Ovary (tissue), 9 donors: ENCODE data around the gene PARG. TPM values are rescaled to one million over a fixed set of nuclear protein-coding genes. Genes with fewer than 3 reads are reported as not detected.
A peak's percentile ranks its signal among the peaks of the same experiment; 100 is the strongest.

Experiments used
- DNase-seq, 5 donors: peaks; one replicate each; pipeline ENCODE4 v3.0.0-alpha.2; 2019 to 2020
- H3K27ac ChIP-seq, 2 donors: fragments of 200-600 bp; one replicate each; pipeline versions ENCODE4 v1.5.1 to v1.8.0; 2019 to 2022
- H3K27me3 ChIP-seq: fragments of 200-600 bp; one replicate; pipeline ENCODE4 v1.8.0; 2022
- H3K36me3 ChIP-seq: fragments of 200-600 bp; sonication (generic); one replicate; pipeline ENCODE4 v1.5.1; 2019
- H3K4me1 ChIP-seq: one replicate; pipeline ENCODE4 v1.8.1; 2013; ENCODE audit warnings: mild to moderate bottlenecking, moderate library complexity; ENCODE audit not compliant: insufficient read depth
- H3K4me3 ChIP-seq: fragments of 200-600 bp; sonication (generic); one replicate; pipeline ENCODE4 v1.5.1; 2017
- H3K9me3 ChIP-seq, 2 donors: fragments of 200-600 bp in 1 of 2; sonication (generic) in 1 of 2; one replicate each; pipeline versions ENCODE4 v1.5.1 to v1.8.1; 2013 to 2019; ENCODE audit warnings: mild to moderate bottlenecking in 1 of 2, moderate library complexity in 1 of 2
- CTCF ChIP-seq, 3 donors: fragments of 450-650 bp in 2 of 3; fragments of 200-600 bp in 1 of 3; IDR thresholded peaks; one replicate each; pipeline versions ENCODE4 v1.5.1 to v1.8.0; 2016 to 2022; ENCODE audit warnings: antibody characterized with exemption in 3 of 3, mild to moderate bottlenecking in 1 of 3
- EP300 ChIP-seq: sonication (generic); formaldehyde crosslinking; IDR thresholded peaks from one replicate; pipeline ENCODE4 v1.6.1; 2017; ENCODE audit warnings: antibody characterized with exemption
- POLR2A ChIP-seq: fragments of 450-650 bp; IDR thresholded peaks from one replicate; pipeline ENCODE4 v1.6.1; 2017; ENCODE audit warnings: antibody characterized with exemption, mild to moderate bottlenecking, moderate library complexity
- WGBS, 3 donors: extraction: QIAGEN DNeasy Blood & Tissue Kit in 1 of 3; methylation state at CpG; one replicate each; pipeline versions ENCODE4 v1.1.5 to v1.1.7; 2013 to 2017; 5-methylcytosine and 5-hydroxymethylcytosine counted together
- intact Hi-C, 4 donors: fragments of 100-400 bp; cut with DNase I; formaldehyde crosslinking; loops; one replicate each; pipeline versions ENCODE4 v1.11.0 to v1.15.1; 2022 to 2023
- polyA plus RNA-seq, 2 donors: library from polyadenylated mRNA; stranded (reverse); fragments of 200-250 nt in 1 of 2; fragments of 350-450 nt in 1 of 2; fragmentation: Illumina TruSeq in 1 of 2; extraction: RNeasy Lipid Tissue Mini Kit (QIAGEN cat#74804) in 1 of 2; gene quantifications; one replicate each; pipeline ENCODE4 v1.2.3, GENCODE V29; 2013 to 2014
- total RNA-seq, 7 donors: library from RNA; depleted of rRNA in 2 of 7; stranded (reverse); fragments of >200 nt in 2 of 7; fragmentation: NEBNext Ultra II Directional in 3 of 7; extraction: Animal tissue kit (Norgen Biotek cat#: 25700) in 3 of 7; gene quantifications; one replicate each; pipeline versions ENCODE4 v1.1.0 to v1.2.4, GENCODE V29; 2016 to 2023
- donor health status: DM: no; HTN: no; CAD: no; lungs with moderate emphysema.
- donor health status: DM: no; HTN: no; CAD: no.
- donor health status: Bipolar disorder and iron deficiency.
- donor health status: DM: yes; HTN: yes; CAD: no.
- donor health status: DM: no; HTN: no; CAD: no.
- donor health status: DM: yes; HTN: yes; CAD: no.

Gene PARG
- total and polyA plus RNA-seq, 9 donors = 8.1 to 33.3 (median 26.8) TPM

- Histone ChIP-seq H3K9me3 (no peaks in the 10 kb centered on the region), H3K4me1 (no peaks in the 10 kb centered on the region), H3K27ac (no peak overlapping the region), H3K36me3 (no peaks in the 10 kb centered on the region), H3K27me3 (no peaks in the 10 kb centered on the region), H3K4me3 (no peak overlapping the region)
- TF ChIP-seq EP300 (no peak), CTCF (IDR thresholded peaks at IDR 0.05) (no peak), POLR2A (no peak)
- peak in 1 of 5 donors; percentile 20 for DNase-seq
- WGBS, 3 donors = 80 to 93% (median 82%) methylated on average over 5 of the region's 5 CpGs
- intact Hi-C loops = no loop called here
These were observed 124.0 kb downstream of the PARG start for GRCh38 chr10:49817845-49818244.

DNA sequence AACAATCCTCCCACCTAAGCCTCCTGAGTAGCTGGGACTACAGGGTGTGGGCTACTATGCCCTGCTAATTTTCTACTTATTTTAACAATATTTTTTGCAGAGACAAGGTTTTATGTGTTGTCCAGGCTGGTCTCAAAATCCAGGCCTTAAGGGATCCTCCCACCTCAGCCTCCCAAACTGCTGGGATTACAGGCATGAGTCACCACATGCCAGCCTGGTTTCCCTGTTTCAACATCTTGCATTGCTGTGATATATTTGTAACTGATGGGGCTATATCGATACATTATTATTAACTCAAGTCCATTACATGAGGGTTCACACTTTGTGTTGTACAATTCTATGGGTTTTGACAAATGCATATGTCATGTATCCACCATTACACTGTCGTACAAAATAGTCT lies 137.8 kb downstream of the PARG start:
- no peak overlapping the region for H3K4me3 ChIP-seq
- no peaks in the 10 kb centered on the region for H3K36me3 ChIP-seq
- WGBS, 3 donors = 91 to 96% (median 92%) methylated on average over 2 of the region's 2 CpGs
- H3K27me3 ChIP-seq = no peaks in the 10 kb centered on the region
- intact Hi-C loops = no loop called here
- no peaks in the 10 kb centered on the region for H3K4me1 ChIP-seq
- TF ChIP-seq EP300 (no peak), CTCF (IDR thresholded peaks at IDR 0.05) (no peak), POLR2A (no peak)
- DNase-seq = no peak
- H3K27ac ChIP-seq = no peak overlapping the region
- no peaks in the 10 kb centered on the region for H3K9me3 ChIP-seq

- no peaks in the 10 kb centered on the region for H3K27me3 ChIP-seq
- no peak for DNase-seq
- H3K4me1 ChIP-seq = no peaks in the 10 kb centered on the region
- H3K36me3 ChIP-seq = no peaks in the 10 kb centered on the region
- 90 to 93% (median 92%) methylated on average over 4 of the region's 4 CpGs for WGBS, 3 donors
- intact Hi-C loops = no loop called here
- no peak overlapping the region for H3K27ac ChIP-seq
- TF ChIP-seq POLR2A = no peak
- H3K4me3 ChIP-seq = no peak overlapping the region
- H3K9me3 ChIP-seq = no peaks in the 10 kb centered on the region
These were observed 143.6 kb downstream of the PARG start for GRCh38 chr10:49798275-49798674.

DNA sequence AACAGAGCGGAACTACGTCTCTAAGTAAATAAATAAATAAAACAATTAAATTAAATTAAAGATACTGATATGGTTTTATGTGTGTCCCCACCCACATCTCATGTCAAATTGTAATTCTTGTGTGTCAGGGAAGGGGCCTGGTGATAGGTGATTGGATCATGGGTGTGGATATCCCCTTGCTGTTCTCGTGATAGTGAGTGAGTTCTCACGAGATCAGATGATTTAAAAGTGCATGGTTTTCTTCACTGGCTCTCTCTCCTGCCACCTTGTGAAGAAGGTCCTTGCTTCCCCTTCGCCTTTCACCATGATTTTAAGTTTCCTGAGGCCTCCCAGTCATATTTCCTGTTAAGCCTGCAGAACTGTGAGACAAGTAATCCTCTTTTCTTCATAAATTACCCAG lies 150.7 kb downstream of the PARG start:
- Histone ChIP-seq H3K4me1 (no peaks in the 10 kb centered on the region), H3K36me3 (no peaks in the 10 kb centered on the region), H3K27me3 (no peaks in the 10 kb centered on the region), H3K9me3 (no peaks in the 10 kb centered on the region), H3K27ac (no peak overlapping the region), H3K4me3 (no peak overlapping the region)
- intact Hi-C loops = no loop called here
- WGBS, 3 donors = 61 to 69% (median 68%) methylated on average over 5 of the region's 5 CpGs
- no peak for TF ChIP-seq EP300
- TF ChIP-seq POLR2A = no peak
- no peak for TF ChIP-seq CTCF (IDR thresholded peaks at IDR 0.05)
- DNase-seq = no peak

DNA sequence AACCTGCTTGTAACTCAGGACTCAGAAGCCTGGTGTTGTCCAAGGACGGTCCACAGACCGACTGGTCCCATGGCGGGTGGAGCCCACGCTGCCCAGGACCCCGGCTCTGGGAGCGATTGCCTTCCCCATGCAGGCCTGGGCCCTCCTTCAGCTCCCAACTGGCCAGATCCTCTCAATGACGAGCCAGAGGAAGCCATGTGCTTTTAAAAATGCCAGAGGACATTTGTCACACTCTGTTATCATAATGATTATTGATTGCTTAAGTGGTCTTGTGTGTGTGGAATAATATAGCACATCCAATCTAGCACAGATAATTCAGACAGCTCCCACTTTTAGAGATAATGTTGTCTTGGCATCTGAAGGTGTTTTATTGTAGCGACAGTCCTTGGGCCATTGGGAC lies 157.1 kb downstream of the PARG start:
- no peaks in the 10 kb centered on the region for H3K9me3 ChIP-seq
- H3K27ac ChIP-seq = no peak overlapping the region
- no peak for TF ChIP-seq EP300
- no peak for TF ChIP-seq POLR2A
- no peak for TF ChIP-seq CTCF (IDR thresholded peaks at IDR 0.05)
- no peaks in the 10 kb centered on the region for H3K27me3 ChIP-seq
- H3K36me3 ChIP-seq = no peaks in the 10 kb centered on the region
- WGBS, 3 donors = 61 to 69% (median 64%) methylated on average over 8 of the region's 8 CpGs
- H3K4me3 ChIP-seq = no peak overlapping the region
- DNase-seq = no peak
- H3K4me1 ChIP-seq = no peaks in the 10 kb centered on the region
- intact Hi-C loops = no loop called here
